ENCODE results near the gene TNFRSF1B.

TNFRSF1B gene

GRCh38 chr1:12201352-12202189 lies 34.8 kb downstream of the TNFRSF1B start:
- ChIA-PET CTCF (interaction anchor here (0.6 to 5.6 kb wide), 3 partner anchors 77 to 94 kb away, joined by 3 to 57 read pairs (median 6); no protein-coding TSS in a partner anchor), POLR2A (no interaction called here)
- no peaks in the 10 kb centered on the region for H3K4me1 ChIP-seq (ENCODE audit: control insufficient read depth, insufficient read depth, low read length)
- no peak overlapping the region for H3K27ac ChIP-seq (ENCODE audit: extremely low read depth, low read depth, low read length)
- TF ChIP-seq ZNF529 (tag by site-specific recombination; IDR thresholded peaks at IDR 0.05; ENCODE audit: insufficient replicate concordance): no peak
- TF ChIP-seq ZNF768 (tag by site-specific recombination; IDR thresholded peaks at IDR 0.05): peak; percentile 94
- TF ChIP-seq ZNF580 (tag by site-specific recombination; IDR thresholded peaks at IDR 0.05): 0 out of 2 replicates have a peak, but pooled peaks have one; percentile 33
- no peaks in the 10 kb centered on the region for H3K9me3 ChIP-seq (ENCODE audit: control insufficient read depth, insufficient read depth, low read depth, low read length)
- no peaks in the 10 kb centered on the region for H3K36me3 ChIP-seq (ENCODE audit: control insufficient read depth in 2 of 2, insufficient read depth in 1 of 2, low read length in 2 of 2)
- H3K4me3 ChIP-seq (ENCODE audit: low read depth, low read length): no peak overlapping the region

DNA sequence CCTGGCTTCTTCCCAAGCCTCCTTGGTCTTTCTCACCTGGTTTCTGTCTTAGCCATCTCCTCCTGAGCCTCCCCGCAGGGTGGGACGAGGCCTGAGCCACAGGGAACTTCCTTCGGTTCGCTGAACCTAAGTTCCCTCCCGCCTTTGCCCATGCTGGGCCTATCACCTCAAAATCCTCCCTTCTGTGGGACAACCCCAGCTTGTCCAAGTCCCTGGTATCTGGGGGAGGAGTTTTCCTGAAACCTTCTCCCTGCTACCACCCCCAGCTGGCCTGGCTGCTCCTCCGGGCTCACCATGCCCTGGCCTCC lies 35.4 kb downstream of the TNFRSF1B start:
- Histone ChIP-seq H3K9me3 (ENCODE audit: control insufficient read depth, insufficient read depth, low read depth, low read length) (no peaks in the 10 kb centered on the region), H3K4me1 (ENCODE audit: control insufficient read depth, insufficient read depth, low read length) (no peaks in the 10 kb centered on the region), H3K27ac (ENCODE audit: extremely low read depth, low read depth, low read length) (no peak overlapping the region), H3K4me3 (ENCODE audit: low read depth, low read length) (no peak overlapping the region), H3K36me3 (ENCODE audit: control insufficient read depth in 2 of 2, insufficient read depth in 1 of 2, low read length in 2 of 2) (no peaks in the 10 kb centered on the region)
- CTCF ChIA-PET: interaction anchor here (2.6 to 5.6 kb wide), 2 partner anchors 78 to 84 kb away, joined by 6 to 57 read pairs; no protein-coding TSS in a partner anchor
- TF ChIP-seq, protein P1, sequence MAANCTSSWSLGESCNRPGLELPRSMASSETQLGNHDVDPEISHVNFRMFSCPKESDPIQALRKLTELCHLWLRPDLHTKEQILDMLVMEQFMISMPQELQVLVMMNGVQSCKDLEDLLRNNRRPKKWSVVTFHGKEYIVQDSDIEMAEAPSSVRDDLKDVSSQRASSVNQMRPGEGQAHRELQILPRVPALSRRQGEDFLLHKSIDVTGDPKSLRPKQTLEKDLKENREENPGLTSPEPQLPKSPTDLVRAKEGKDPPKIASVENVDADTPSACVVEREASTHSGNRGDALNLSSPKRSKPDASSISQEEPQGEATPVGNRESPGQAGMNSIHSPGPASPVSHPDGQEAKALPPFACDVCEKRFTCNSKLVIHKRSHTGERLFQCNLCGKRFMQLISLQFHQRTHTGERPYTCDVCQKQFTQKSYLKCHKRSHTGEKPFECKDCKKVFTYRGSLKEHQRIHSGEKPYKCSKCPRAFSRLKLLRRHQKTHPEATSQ (tag by site-specific recombination; IDR thresholded peaks at IDR 0.05): no peak
- TF ChIP-seq ZIC2 (tag by site-specific recombination; IDR thresholded peaks at IDR 0.05): peak; percentile 79
- TF ChIP-seq ZNF501 (tag by site-specific recombination; IDR thresholded peaks at IDR 0.05): no peak
- peak; percentile 31; the same call in 1 of the 2 replicates for TF ChIP-seq SP2 (tag by site-specific recombination; IDR thresholded peaks at IDR 0.05)
- no peak for TF ChIP-seq ZNF776 (tag by site-specific recombination; IDR thresholded peaks at IDR 0.05; ENCODE audit: borderline replicate concordance)
- POLR2A ChIA-PET: no interaction called here

DNA sequence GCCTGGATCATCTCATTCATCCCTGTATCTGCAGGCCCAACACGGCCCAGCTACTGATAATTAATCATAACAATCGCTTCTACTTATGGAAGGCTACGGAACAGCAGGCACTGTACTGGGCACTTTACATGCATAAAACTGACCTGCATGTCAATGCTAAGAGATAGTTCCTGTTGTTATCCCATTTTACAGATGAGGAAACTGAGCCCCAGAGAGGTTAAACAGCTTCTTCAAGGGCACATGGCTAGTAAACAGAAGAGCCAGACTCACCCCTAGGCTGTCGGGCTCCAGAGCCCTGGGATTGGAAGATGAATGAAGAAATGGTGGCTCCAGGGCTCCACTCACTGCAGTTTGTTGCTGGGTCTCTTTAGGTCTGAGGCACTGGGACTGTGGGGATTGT lies 35.8 kb downstream of the TNFRSF1B start:
- ChIA-PET POLR2A (interaction anchor here (0.6 kb wide), 1 partner anchor 268 kb away, joined by 4 read pairs; the partner anchor contains the start of gene PLOD1), CTCF (interaction anchor here (2.6 to 5.6 kb wide), 2 partner anchors 78 to 85 kb away, joined by 6 to 57 read pairs; no protein-coding TSS in a partner anchor)
- Histone ChIP-seq H3K27ac (ENCODE audit: extremely low read depth, low read depth, low read length) (no peak overlapping the region), H3K4me1 (ENCODE audit: control insufficient read depth, insufficient read depth, low read length) (no peaks in the 10 kb centered on the region), H3K4me3 (ENCODE audit: low read depth, low read length) (no peak overlapping the region), H3K36me3 (ENCODE audit: control insufficient read depth in 2 of 2, insufficient read depth in 1 of 2, low read length in 2 of 2) (no peaks in the 10 kb centered on the region), H3K9me3 (ENCODE audit: control insufficient read depth, insufficient read depth, low read depth, low read length) (no peaks in the 10 kb centered on the region)
- TF ChIP-seq ZIC2 (tag by site-specific recombination; IDR thresholded peaks at IDR 0.05) (no peak), ZSCAN30 (tag by site-specific recombination; IDR thresholded peaks at IDR 0.05) (no peak)

GRCh38 chr1:12203216-12204007 lies 36.6 kb downstream of the TNFRSF1B start:
- H3K36me3 ChIP-seq (ENCODE audit: control insufficient read depth in 2 of 2, insufficient read depth in 1 of 2, low read length in 2 of 2): no peaks in the 10 kb centered on the region
- CTCF ChIA-PET: interaction anchor here (0.7 to 5.6 kb wide), 4 partner anchors 26 to 86 kb away, joined by 3 to 57 read pairs (median 4); no protein-coding TSS in a partner anchor

More at GRCh38 chr1:12203216-12204007, 36.6 kb downstream of the TNFRSF1B start:
- Histone ChIP-seq H3K27ac (ENCODE audit: extremely low read depth, low read depth, low read length) (no peak overlapping the region), H3K9me3 (ENCODE audit: control insufficient read depth, insufficient read depth, low read depth, low read length) (no peaks in the 10 kb centered on the region), H3K4me1 (ENCODE audit: control insufficient read depth, insufficient read depth, low read length) (no peaks in the 10 kb centered on the region), H3K4me3 (ENCODE audit: low read depth, low read length) (no peak overlapping the region)
- peak; percentile 46; the same call in 1 of the 2 replicates for TF ChIP-seq EGR2 (tag by site-specific recombination; IDR thresholded peaks at IDR 0.05; ENCODE audit: low read depth)
- peak; percentile 69 for TF ChIP-seq ZFHX2 (tag by site-specific recombination; conservative IDR thresholded peaks at IDR 0.05)
- no peak for TF ChIP-seq ZNF16 (tag by site-specific recombination; IDR thresholded peaks at IDR 0.05; ENCODE audit: low read depth)
- TF ChIP-seq ZNF23 (tag by site-specific recombination; IDR thresholded peaks at IDR 0.05; ENCODE audit: borderline replicate concordance): no peak
- TF ChIP-seq, protein P2, sequence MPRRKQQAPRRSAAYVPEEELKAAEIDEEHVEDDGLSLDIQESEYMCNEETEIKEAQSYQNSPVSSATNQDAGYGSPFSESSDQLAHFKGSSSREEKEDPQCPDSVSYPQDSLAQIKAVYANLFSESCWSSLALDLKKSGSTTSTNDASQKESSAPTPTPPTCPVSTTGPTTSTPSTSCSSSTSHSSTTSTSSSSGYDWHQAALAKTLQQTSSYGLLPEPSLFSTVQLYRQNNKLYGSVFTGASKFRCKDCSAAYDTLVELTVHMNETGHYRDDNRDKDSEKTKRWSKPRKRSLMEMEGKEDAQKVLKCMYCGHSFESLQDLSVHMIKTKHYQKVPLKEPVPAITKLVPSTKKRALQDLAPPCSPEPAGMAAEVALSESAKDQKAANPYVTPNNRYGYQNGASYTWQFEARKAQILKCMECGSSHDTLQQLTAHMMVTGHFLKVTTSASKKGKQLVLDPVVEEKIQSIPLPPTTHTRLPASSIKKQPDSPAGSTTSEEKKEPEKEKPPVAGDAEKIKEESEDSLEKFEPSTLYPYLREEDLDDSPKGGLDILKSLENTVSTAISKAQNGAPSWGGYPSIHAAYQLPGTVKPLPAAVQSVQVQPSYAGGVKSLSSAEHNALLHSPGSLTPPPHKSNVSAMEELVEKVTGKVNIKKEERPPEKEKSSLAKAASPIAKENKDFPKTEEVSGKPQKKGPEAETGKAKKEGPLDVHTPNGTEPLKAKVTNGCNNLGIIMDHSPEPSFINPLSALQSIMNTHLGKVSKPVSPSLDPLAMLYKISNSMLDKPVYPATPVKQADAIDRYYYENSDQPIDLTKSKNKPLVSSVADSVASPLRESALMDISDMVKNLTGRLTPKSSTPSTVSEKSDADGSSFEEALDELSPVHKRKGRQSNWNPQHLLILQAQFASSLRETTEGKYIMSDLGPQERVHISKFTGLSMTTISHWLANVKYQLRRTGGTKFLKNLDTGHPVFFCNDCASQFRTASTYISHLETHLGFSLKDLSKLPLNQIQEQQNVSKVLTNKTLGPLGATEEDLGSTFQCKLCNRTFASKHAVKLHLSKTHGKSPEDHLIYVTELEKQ (tag by site-specific recombination; IDR thresholded peaks at IDR 0.05; ENCODE audit: borderline replicate concordance): no peak
- TF ChIP-seq ZNF610 (tag by site-specific recombination; IDR thresholded peaks at IDR 0.05; ENCODE audit: borderline replicate concordance): no peak
- TF ChIP-seq, protein P3, sequence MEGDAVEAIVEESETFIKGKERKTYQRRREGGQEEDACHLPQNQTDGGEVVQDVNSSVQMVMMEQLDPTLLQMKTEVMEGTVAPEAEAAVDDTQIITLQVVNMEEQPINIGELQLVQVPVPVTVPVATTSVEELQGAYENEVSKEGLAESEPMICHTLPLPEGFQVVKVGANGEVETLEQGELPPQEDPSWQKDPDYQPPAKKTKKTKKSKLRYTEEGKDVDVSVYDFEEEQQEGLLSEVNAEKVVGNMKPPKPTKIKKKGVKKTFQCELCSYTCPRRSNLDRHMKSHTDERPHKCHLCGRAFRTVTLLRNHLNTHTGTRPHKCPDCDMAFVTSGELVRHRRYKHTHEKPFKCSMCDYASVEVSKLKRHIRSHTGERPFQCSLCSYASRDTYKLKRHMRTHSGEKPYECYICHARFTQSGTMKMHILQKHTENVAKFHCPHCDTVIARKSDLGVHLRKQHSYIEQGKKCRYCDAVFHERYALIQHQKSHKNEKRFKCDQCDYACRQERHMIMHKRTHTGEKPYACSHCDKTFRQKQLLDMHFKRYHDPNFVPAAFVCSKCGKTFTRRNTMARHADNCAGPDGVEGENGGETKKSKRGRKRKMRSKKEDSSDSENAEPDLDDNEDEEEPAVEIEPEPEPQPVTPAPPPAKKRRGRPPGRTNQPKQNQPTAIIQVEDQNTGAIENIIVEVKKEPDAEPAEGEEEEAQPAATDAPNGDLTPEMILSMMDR (tag by site-specific recombination; IDR thresholded peaks at IDR 0.05): no peak
- peak; percentile 31; the same call in 1 of the 2 replicates for TF ChIP-seq GLIS2 (tag by site-specific recombination; IDR thresholded peaks at IDR 0.05)
- POLR2A ChIA-PET: interaction anchor here (0.6 kb wide), 1 partner anchor 269 kb away, joined by 4 read pairs; the partner anchor contains the start of gene PLOD1

Data from HEK293 (cell line).